H54 (cell line): ENCODE results near the gene FGFBP3.

Experiments used
- DNase-seq: peaks from one replicate; pipeline ENCODE4 v3.0.0; 2011; ENCODE audit warnings: low spot score, mixed read lengths; ENCODE audit not compliant: insufficient read length
- FAIRE-seq: peaks from 3 replicates; lab custom pipeline; 2011; peaks lifted over from hg19 to GRCh38; lab: Jason Lieb, UNC
- POLR2A ChIP-seq: IDR thresholded peaks from 2 replicates; pipeline ENCODE4 v1.6.1; 2011; ENCODE audit warnings: low read depth, mild to moderate bottlenecking, low read length

FGFBP3 gene

DNA sequence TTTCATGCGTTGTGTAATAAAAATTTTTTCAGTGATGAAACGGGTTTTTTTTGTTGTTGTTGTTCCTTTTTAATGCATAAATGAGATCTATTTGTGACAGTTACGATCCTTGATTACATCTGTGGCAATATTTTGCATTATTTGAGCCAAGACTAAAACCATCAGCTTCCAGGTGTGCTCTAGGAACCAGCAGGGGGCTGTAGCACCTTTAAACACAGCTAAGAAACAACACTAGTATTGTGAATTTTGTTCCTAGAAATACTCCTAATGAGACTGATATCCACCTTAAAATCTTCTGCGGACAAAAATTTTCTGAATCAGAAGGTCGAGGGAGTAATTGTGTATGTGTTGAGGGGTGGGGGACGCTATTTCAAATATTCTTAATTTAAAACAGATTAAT lies 52.6 kb downstream of the FGFBP3 start:
- no peak for FAIRE-seq
- no peak for DNase-seq
- no peak for TF ChIP-seq POLR2A
